OCI-LY1 (cell line): ENCODE measurements around the gene BCAR3.

Source experiments
- EZH2 ChIP-seq: fragments of 200-600 bp; sonication (generic), shearing (Covaris generic); IDR thresholded peaks from 2 replicates; pipeline ENCODE4 v1.8.0; 2017; ENCODE audit warnings: borderline replicate concordance, mixed run types, mild to moderate bottlenecking, antibody characterized with exemption, low read length, moderate library complexity, mixed read lengths
- TF ChIP-seq, protein P1 (sequence below): fragments of 200-600 bp; sonication (generic), shearing (Covaris generic); IDR thresholded peaks from 2 replicates; pipeline ENCODE4 v1.5.1; 2017; ENCODE audit warnings: mild to moderate bottlenecking, antibody characterized with exemption, low read length, moderate library complexity, mixed read lengths

DNA sequence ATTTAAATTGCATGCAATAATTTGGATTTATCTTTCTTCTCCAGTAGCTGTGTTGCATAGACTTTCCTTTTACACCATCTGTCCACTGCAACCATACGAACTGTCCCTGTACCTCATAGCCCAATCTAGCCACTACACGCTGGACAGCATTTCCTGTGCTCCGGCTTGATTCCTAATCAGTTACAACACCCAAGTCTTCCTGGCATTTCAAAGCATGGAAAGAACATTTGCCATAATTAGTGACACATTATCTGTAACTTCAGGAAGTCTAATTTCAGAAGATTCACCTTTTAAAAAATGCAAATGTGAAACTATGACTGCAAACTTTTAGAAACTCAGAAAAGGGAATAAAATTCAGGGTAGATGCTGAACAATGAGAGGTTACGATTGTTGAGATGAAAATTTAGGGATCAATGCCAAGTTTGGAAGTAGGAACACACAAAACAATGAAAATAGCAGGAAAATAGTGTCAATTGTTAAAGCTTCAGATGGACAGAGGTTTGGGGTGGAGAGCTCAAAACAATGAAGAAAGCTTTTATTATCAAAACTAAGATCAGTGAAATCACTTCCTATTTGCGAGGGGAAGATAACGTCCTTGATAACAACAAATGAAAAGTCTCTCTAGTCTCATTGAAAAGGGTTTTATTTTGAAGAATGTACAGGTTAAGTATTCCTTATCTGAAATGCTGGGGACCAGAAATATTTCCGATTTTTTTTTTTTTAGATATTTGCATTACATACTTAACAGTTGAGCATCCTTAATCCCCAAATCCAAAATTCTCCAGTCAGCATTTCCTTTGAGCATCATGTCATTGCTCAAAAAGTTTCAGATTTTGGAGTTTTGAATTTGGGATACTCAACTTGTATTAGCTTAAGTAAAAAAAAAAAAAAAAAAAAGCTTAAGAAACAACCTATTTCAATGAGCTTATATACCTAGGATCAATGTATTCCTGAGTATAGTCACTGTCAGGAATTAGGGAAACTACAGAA, 126.5 kb downstream of the BCAR3 start:
- TF ChIP-seq, protein P1, sequence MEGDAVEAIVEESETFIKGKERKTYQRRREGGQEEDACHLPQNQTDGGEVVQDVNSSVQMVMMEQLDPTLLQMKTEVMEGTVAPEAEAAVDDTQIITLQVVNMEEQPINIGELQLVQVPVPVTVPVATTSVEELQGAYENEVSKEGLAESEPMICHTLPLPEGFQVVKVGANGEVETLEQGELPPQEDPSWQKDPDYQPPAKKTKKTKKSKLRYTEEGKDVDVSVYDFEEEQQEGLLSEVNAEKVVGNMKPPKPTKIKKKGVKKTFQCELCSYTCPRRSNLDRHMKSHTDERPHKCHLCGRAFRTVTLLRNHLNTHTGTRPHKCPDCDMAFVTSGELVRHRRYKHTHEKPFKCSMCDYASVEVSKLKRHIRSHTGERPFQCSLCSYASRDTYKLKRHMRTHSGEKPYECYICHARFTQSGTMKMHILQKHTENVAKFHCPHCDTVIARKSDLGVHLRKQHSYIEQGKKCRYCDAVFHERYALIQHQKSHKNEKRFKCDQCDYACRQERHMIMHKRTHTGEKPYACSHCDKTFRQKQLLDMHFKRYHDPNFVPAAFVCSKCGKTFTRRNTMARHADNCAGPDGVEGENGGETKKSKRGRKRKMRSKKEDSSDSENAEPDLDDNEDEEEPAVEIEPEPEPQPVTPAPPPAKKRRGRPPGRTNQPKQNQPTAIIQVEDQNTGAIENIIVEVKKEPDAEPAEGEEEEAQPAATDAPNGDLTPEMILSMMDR: no peak
- TF ChIP-seq EZH2: no peak
